ENCODE results near the gene TP53. TPM values are rescaled to one million over a fixed set of nuclear protein-coding genes. Genes with fewer than 3 reads are reported as not detected.

Gene TP53
- total RNA-seq, 6 experiments from 2014 or later, result 68.1 to 84.3 (median 75.4) TPM

DNA sequence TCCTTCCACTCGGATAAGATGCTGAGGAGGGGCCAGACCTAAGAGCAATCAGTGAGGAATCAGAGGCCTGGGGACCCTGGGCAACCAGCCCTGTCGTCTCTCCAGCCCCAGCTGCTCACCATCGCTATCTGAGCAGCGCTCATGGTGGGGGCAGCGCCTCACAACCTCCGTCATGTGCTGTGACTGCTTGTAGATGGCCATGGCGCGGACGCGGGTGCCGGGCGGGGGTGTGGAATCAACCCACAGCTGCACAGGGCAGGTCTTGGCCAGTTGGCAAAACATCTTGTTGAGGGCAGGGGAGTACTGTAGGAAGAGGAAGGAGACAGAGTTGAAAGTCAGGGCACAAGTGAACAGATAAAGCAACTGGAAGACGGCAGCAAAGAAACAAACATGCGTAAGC is 12.4 kb downstream of the TP53 start:
- peaks cover 2% of the 10 kb centered on the region; the same call in 1 of the 2 replicates for H3K27me3 Mint-ChIP-seq (ENCODE audit: insufficient read depth)
- H3K4me1 Mint-ChIP-seq (ENCODE audit: low read depth), result peaks cover 13% of the 10 kb centered on the region
- TF ChIP-seq, protein P1, sequence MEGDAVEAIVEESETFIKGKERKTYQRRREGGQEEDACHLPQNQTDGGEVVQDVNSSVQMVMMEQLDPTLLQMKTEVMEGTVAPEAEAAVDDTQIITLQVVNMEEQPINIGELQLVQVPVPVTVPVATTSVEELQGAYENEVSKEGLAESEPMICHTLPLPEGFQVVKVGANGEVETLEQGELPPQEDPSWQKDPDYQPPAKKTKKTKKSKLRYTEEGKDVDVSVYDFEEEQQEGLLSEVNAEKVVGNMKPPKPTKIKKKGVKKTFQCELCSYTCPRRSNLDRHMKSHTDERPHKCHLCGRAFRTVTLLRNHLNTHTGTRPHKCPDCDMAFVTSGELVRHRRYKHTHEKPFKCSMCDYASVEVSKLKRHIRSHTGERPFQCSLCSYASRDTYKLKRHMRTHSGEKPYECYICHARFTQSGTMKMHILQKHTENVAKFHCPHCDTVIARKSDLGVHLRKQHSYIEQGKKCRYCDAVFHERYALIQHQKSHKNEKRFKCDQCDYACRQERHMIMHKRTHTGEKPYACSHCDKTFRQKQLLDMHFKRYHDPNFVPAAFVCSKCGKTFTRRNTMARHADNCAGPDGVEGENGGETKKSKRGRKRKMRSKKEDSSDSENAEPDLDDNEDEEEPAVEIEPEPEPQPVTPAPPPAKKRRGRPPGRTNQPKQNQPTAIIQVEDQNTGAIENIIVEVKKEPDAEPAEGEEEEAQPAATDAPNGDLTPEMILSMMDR (IDR thresholded peaks at IDR 0.05), result no peak
- H3K27ac Mint-ChIP-seq, result no peak overlapping the region
- H3K4me3 Mint-ChIP-seq, result no peak overlapping the region
- H3K9me3 Mint-ChIP-seq, result peaks cover 11% of the 10 kb centered on the region; the same call in 1 of the 2 replicates
- DNase-seq, result no peak
- H3K36me3 Mint-ChIP-seq (ENCODE audit: low read depth), result peaks cover 34% of the 10 kb centered on the region

DNA sequence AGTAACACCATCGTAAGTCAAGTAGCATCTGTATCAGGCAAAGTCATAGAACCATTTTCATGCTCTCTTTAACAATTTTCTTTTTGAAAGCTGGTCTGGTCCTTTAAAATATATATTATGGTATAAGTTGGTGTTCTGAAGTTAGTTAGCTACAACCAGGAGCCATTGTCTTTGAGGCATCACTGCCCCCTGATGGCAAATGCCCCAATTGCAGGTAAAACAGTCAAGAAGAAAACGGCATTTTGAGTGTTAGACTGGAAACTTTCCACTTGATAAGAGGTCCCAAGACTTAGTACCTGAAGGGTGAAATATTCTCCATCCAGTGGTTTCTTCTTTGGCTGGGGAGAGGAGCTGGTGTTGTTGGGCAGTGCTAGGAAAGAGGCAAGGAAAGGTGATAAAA is 14.1 kb downstream of the TP53 start:
- peaks cover 34% of the 10 kb centered on the region for H3K36me3 Mint-ChIP-seq (ENCODE audit: low read depth)

GRCh38 chr17:7668482-7668881 is 18.8 kb downstream of the TP53 start:
- no peak overlapping the region for H3K4me3 Mint-ChIP-seq
- DNase-seq, result no peak
- no peak overlapping the region for H3K27ac Mint-ChIP-seq
- peaks cover 4% of the 10 kb centered on the region; the same call in 1 of the 2 replicates for H3K9me3 Mint-ChIP-seq
- no peaks in the 10 kb centered on the region for H3K27me3 Mint-ChIP-seq (ENCODE audit: insufficient read depth)
- no peaks in the 10 kb centered on the region for H3K4me1 Mint-ChIP-seq (ENCODE audit: low read depth)
- H3K36me3 Mint-ChIP-seq (ENCODE audit: low read depth), result peaks cover 22% of the 10 kb centered on the region
- TF ChIP-seq, protein P1 (IDR thresholded peaks at IDR 0.05), result no peak

More for the DNA sequence above, 14.1 kb downstream of the TP53 start:
- H3K9me3 Mint-ChIP-seq, result peaks cover 11% of the 10 kb centered on the region; the same call in 1 of the 2 replicates
- no peak overlapping the region for H3K27ac Mint-ChIP-seq
- H3K27me3 Mint-ChIP-seq (ENCODE audit: insufficient read depth), result peaks cover 2% of the 10 kb centered on the region; the same call in 1 of the 2 replicates
- H3K4me1 Mint-ChIP-seq (ENCODE audit: low read depth), result peaks cover 13% of the 10 kb centered on the region
- TF ChIP-seq, protein P1 (IDR thresholded peaks at IDR 0.05), result peak; percentile 70
- no peak overlapping the region for H3K4me3 Mint-ChIP-seq
- peak; percentile 1 for DNase-seq

GRCh38 chr17:7667656-7668406 is 19.5 kb downstream of the TP53 start:
- no peak for DNase-seq
- no peaks in the 10 kb centered on the region for H3K9me3 Mint-ChIP-seq
- H3K27me3 Mint-ChIP-seq (ENCODE audit: insufficient read depth), result no peaks in the 10 kb centered on the region
- TF ChIP-seq, protein P1 (IDR thresholded peaks at IDR 0.05), result no peak
- no peak overlapping the region for H3K27ac Mint-ChIP-seq
- no peak overlapping the region for H3K4me3 Mint-ChIP-seq
- no peaks in the 10 kb centered on the region for H3K4me1 Mint-ChIP-seq (ENCODE audit: low read depth)
- H3K36me3 Mint-ChIP-seq (ENCODE audit: low read depth), result peaks cover 17% of the 10 kb centered on the region

DNA sequence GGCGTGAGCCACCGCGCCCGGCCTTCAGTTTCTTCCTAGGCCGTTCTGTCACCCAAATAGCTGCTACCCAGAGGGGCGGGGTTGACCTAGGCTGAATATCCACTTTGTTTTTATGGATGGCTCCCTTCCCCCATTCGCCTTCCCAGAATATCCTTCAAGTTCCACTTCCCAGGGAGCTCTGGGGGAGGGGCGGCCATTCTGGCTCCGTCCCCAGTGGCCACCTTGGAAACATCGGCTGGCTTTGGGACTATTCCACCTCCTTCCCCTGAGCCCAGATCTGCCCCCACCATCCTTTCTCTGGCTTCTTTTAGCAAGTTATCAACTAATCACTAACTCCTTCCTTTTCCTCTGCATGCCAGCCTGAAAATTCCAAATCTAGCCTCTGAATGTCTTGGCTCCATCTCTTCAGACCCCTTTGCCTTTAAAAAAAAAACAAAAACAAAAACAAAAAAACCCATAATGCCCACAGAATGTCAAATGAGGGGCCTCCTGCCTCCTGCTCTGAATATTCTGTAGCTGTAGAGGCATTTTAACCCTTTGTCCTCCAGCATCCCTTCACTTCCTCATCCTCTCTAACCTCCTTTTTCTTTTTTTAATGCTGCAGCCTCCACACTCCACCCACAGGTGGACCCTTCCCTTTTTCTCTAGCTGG is 30.2 kb downstream of the TP53 start:
- no peaks in the 10 kb centered on the region for H3K9me3 Mint-ChIP-seq
- 0 out of 2 replicates have a peak, but pooled peaks cover 4% of the 10 kb centered on the region for H3K36me3 Mint-ChIP-seq (ENCODE audit: low read depth)
- DNase-seq, result no peak
- H3K4me1 Mint-ChIP-seq (ENCODE audit: low read depth), result no peaks in the 10 kb centered on the region
- H3K27me3 Mint-ChIP-seq (ENCODE audit: insufficient read depth), result peaks cover 33% of the 10 kb centered on the region
- H3K4me3 Mint-ChIP-seq, result no peak overlapping the region
- TF ChIP-seq, protein P1 (IDR thresholded peaks at IDR 0.05), result no peak
- no peak overlapping the region for H3K27ac Mint-ChIP-seq
